Omental fat pad (tissue), 4 donors: ENCODE measurements around the gene SFRP5. TPM values are rescaled to one million over a fixed set of nuclear protein-coding genes. Genes with fewer than 3 reads are reported as not detected.
A peak's percentile ranks its signal among the peaks of the same experiment; 100 is the strongest.

Source experiments
- ATAC-seq: fragments of 150-250 bp; one replicate; pipeline ENCODE4 v1.9.1; 2016; ENCODE audit warnings: mild to moderate bottlenecking, moderate library complexity; ENCODE audit not compliant: low FRiP score
- DNase-seq: peaks from one replicate; pipeline ENCODE4 v3.0.0-alpha.2; 2019; ENCODE audit warnings: low spot score
- total RNA-seq, 4 donors: library from RNA; depleted of rRNA; stranded (reverse); fragments of >200 nt; gene quantifications; one replicate each; pipeline ENCODE4 v1.1.0, GENCODE V29; 2016
- TF ChIP-seq, protein P1 (sequence below), 3 donors: fragments of 450-650 bp; IDR thresholded peaks; one replicate each; pipeline ENCODE4 v1.5.1; 2016 to 2017; ENCODE audit warnings: antibody characterized with exemption in 3 of 3, mild to moderate bottlenecking in 3 of 3, moderate library complexity in 2 of 3

The SFRP5 gene
- total RNA-seq, 4 donors from 2014 or later, result 0.56 to 4.1 (median 0.60) TPM; not detected in 1

DNA sequence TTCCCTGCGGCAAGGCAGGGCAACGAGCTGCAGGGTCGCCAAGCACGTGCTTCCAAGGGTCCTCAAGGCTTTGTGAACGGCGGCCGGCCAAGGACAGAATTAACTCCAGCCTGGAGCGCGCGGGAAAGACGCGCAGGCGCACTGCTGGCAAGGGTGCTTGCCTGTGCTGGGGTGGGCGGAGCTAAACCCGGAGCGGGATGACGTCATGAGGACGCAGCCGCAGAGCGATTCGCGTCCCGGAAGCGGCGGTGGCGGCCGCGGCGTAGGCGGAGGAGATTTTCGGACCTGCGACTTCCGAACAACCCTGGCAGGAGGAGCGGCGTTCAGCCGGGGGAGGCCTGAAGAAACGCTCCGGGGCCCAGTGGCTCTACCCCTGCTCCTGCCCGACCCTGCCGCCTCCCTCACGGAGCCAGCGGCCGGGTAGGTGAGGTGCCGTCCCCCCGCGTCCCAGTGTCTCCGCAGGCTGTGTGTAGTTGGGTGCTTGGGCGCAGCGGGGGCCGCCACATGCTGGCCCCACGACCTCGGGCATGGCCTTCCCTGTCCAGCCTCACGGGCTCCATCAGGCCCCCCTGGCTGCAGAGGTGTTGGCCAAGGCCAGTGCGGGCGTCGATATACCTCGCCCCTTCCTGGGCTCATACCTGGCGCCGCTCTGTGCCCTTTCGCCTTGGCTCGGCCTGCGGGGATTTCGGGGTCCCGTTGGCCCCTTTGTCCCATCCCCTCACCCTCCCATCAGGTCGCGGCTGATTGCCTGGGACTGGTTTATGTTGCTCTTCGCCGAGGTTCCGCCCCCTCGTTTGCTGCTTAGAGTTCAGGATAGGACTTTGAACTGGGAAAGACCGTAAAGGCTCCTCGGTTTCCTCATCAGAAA, 34.7 kb downstream of the SFRP5 start, which contains the start of gene ZFYVE27:
ZFYVE27 (plus strand) TSS at position 227 of the 868 bp plus-strand sequence. CDS start 1,350 bp downstream, outside the sequence.
- ATAC-seq (peak; percentile 95), DNase-seq (peak; percentile 84)
- TF ChIP-seq, protein P1, sequence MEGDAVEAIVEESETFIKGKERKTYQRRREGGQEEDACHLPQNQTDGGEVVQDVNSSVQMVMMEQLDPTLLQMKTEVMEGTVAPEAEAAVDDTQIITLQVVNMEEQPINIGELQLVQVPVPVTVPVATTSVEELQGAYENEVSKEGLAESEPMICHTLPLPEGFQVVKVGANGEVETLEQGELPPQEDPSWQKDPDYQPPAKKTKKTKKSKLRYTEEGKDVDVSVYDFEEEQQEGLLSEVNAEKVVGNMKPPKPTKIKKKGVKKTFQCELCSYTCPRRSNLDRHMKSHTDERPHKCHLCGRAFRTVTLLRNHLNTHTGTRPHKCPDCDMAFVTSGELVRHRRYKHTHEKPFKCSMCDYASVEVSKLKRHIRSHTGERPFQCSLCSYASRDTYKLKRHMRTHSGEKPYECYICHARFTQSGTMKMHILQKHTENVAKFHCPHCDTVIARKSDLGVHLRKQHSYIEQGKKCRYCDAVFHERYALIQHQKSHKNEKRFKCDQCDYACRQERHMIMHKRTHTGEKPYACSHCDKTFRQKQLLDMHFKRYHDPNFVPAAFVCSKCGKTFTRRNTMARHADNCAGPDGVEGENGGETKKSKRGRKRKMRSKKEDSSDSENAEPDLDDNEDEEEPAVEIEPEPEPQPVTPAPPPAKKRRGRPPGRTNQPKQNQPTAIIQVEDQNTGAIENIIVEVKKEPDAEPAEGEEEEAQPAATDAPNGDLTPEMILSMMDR (IDR thresholded peaks at IDR 0.05), result no peak

DNA sequence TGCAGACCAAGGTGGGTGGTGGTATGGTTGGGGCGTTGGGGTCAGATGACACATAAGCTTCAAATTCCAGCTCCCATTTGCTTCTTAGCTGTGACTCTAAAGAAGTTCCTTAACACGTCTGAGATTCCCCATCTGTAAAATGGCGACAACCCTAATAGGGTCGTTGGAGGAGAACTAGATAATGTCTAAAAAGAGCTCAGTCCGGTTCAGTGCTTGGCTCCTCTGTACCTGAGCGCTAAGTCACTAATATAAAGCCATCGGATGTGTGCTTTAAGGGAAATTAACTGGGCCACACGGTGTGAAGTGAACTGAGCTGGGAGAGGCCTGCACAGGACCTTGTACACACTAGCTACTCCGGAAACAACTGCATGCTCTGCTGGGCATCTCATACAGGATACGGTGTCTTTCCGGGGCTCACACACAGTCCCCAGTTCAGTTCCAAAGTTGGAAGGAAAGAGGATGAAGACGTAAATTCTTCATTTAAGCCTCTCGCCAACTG, 35.3 kb downstream of the SFRP5 start:
- peak; percentile 3 for ATAC-seq
- TF ChIP-seq, protein P1 (IDR thresholded peaks at IDR 0.05), result no peak
- no peak for DNase-seq

DNA sequence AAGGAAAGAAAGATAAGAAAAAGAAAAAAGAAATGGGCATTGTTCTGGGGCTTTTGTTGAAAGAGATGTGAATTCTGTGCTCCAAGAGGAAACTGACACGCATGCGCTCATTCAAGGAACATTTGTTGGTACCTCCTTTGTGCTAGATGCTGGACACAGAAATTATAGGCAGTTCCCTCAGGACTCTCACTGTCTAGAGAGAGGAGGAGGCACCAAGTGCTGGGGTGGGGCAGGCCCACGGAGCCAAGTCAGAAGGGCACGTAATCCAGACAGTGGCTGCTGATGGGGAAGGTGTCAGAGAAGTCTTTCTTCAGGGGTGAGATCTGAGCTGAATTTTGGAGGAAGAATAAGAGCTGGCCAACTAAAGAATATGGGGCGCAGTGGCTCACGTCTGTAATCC, 37.8 kb downstream of the SFRP5 start:
- no peak for DNase-seq
- TF ChIP-seq, protein P1 (IDR thresholded peaks at IDR 0.05), result no peak
- ATAC-seq, result no peak

DNA sequence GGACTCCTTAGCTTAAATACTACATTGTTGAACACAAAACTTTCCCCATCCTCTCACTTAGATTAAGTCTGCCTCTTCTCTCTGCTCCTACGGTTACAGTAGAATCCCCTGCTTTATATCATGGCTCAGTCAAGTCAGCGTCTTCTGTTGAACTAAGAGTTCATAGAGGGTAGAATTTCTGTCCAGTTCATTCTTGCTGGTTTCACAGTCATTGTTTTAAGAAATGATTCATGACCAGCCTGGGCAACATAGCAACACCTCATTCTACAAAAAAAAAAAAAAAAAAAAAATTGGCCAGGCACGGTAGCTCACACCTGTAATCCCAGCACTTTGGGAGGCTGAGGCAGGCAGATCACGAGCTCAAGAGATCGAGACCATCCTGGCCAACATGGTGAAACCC, 38.5 kb downstream of the SFRP5 start:
- DNase-seq, result no peak
- TF ChIP-seq, protein P1 (IDR thresholded peaks at IDR 0.05), result no peak

DNA sequence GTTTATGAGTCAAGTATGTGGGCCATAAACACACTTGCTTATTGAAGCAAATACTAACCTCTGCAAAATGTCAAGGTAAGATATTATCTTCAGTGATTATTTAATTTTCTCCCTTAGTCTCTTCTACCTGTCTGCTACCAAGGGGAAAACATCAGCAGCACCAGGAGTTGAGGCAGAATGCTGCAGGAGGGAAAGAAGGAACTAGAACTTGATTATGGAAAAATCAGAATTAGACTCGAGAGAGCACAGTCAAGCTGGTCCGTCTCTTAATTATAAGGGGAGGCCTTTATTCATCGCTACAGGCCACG, 39.8 kb downstream of the SFRP5 start:
- ATAC-seq, result no peak
- TF ChIP-seq, protein P1 (IDR thresholded peaks at IDR 0.05), result no peak
- DNase-seq, result no peak

More for the DNA sequence above, 38.5 kb downstream of the SFRP5 start:
- no peak for ATAC-seq

DNA sequence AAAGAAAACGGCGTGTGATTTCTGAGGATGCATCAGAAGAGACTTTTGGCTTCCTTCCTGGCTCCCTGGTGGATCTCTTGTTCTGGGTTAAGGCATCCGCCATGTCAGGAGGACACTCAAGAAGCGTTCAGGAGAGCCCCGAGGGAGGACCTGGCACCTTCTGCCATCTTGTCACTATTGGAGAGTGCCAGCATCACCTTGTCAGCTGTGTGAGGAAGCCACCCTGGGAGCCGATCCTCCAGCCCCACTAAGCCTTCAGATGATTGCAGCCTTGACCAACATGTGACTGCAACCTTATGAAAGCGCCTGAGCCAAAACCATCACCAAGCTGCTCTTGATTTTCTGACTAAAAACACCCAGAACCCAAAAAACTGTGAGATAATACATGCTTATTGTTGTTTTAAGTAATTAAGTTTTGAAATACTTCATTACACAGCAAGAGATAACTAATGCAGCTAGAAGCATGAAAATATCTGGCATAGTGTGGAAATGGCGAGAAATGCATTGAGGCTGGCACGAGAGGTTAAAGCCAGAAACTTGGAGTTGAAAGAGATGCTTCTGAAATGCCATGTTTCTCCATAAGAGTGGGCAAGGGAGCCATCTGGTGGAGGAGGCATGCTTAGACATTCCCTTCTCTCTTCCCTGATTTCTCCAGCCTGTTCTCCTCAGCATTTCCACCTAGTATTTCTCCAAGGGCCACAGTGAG, 40.3 kb downstream of the SFRP5 start:
- TF ChIP-seq, protein P1 (IDR thresholded peaks at IDR 0.05), result peak in 1 of 3 donors; percentile 48
- DNase-seq (peak; percentile 60), ATAC-seq (peak; percentile 83)
